Raji (cell line): ENCODE data around the gene TMEM164.

Source experiments
- POLR2A ChIP-seq: IDR thresholded peaks from 2 replicates; pipeline ENCODE4 v1.6.1; 2011; ENCODE audit warnings: low read depth, low read length, control low read depth; ENCODE audit not compliant: insufficient read depth

The TMEM164 gene

DNA sequence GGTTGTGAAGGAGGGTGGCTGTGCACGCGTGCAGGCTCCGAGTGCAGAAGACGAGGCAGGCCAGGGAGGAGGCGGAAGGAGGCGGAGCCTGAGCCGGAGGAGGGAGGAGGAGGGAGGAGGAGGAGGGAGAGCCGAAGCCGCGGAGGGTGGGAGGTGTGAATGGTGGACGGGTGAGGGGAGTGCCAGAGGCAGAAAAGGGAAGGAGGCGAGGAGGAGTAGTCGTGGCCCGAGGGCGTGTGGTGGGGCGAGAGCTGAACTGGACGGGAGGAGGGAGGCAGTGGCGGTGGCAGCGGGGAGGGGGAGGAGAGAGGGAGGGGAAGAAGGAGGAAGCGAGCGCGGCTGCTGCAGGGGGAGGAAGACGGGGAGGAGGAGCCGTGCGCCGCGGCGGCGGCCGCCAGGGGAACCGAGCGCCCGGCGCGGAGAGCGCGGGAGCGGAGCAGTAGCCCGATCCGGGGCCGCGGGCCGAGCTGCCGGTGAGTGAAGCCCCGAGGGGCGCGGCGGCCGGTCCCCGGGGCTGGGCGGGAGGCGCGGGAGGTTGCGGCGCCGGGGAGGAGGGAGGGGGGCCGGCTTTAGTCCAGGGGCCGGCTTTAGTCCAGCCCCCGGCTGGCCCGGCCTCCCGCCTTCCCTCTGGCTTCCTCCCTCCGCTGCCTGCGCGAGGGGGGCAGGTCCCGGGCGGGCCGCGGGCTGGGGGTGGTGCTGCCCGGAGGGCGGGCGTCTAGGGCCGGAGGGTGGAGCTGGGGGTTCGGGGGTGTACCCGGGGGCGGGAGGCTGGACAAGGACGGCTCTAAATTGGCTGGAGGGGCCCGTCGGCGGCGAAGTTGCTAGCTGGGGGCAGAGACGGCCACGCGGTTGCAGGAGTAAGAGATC is at the start of gene TMEM164:
TMEM164 (plus strand) TSS at position 815 of the 867 bp plus-strand sequence. CDS start 661 bp downstream, outside the sequence.
- peak; percentile 64 for TF ChIP-seq POLR2A

DNA sequence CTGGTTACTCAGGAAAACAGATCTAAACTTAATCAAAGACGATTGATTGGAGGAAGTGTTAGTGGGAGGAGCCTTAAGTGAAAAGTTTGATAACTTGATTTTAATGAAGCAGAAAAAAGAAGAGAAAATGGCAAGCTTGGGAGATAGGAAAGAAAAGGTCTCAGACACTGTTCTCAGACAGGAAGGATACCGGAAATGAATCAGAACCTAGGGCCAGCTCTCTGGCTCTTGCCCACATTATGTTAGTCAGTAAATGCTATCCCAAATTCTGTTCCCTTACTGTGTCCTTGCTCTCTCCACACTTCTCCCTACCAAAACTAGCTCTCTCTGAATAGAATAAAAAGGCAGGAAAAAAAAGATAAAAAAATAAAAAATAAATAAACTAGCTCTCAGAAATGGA is 48.6 kb upstream of the TMEM164 start:
- no peak for TF ChIP-seq POLR2A

GRCh38 chrX:109954955-109955354 is 48.0 kb upstream of the TMEM164 start:
- no peak for TF ChIP-seq POLR2A

GRCh38 chrX:109958266-109958665 is 44.6 kb upstream of the TMEM164 start:
- TF ChIP-seq POLR2A = no peak

DNA sequence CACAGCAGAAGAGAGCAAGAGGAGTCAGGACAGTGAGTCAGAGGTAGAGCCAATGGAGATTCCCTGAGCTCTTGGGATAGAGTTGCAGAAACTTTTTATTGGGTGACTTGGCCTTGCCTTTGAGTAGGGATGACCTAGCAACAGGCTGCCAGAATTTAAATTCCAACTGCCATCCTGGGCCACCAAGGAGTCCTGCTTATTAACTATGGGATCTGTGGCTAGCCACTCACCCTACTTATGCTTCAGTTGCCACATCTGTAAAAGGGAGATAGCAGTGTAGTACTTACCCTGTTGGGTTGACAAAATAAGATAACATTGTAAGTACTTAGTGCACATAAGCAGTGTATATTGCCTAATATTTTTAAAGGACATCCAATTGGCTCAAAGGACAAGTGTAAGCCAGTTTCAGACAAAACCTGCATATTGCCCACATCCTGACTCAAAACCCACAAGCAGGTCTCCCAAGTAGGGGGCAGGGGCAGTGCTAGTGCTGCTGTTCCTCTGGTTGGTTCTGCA is 43.5 kb upstream of the TMEM164 start:
- TF ChIP-seq POLR2A = no peak

GRCh38 chrX:109964390-109964789 is 38.5 kb upstream of the TMEM164 start:
- TF ChIP-seq POLR2A = no peak

- TF ChIP-seq POLR2A = no peak
These were observed 36.7 kb upstream of the TMEM164 start for GRCh38 chrX:109966246-109966645.

- TF ChIP-seq POLR2A = no peak
These were observed 35.8 kb upstream of the TMEM164 start for GRCh38 chrX:109967156-109967555.

- no peak for TF ChIP-seq POLR2A
These were observed 27.8 kb upstream of the TMEM164 start for GRCh38 chrX:109974906-109975655.

DNA sequence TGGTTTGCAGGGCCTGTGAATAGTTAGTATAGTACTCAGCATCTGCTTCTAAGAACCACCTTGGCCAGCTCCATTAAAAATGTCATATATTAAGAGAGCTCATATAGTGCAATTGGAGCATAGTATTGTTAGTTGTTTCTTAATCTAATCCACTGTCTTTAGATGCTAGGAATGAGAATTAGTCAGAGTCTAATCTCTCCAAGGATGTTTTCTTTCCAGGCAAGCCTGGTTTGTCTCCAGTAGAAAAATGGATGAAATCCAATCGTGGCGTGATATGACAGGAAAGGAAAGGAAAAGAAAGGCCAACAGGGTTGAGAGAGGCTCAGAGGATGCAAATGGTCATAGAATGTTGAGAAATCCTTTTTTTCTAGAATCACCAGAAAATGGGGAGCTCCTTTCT is 15.0 kb upstream of the TMEM164 start:
- TF ChIP-seq POLR2A = no peak

DNA sequence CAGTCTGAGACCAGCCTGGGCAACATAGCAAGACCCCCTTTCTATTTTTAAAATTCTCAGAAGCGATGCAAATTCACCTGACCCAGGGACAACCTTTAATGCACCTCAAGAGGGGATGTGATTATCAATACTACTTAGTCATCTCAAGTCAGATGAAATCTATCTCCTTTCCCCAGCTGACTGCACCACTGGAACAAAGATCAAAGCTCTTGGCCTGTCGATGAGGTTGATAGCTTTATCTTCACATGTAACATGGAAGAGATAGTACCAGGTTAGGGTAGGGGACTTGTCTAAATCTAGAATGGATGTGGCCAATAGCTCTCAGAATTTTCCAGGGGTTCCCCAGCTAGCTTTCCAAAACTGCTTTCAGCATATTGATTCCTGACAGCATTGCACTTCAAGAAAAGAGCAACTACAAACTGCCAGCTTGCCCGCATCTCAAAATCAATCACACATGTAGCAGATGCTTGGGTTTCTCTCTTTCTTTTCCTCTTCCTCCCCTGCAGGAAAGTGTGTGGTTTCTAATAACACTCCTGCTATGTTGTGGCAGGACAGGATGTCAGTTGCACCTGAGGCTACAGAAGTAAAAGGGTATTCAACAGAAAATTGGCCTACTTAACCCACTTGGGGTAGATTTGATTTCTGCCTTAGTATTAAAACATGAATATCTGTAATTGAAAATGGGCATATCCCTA is 12.2 kb upstream of the TMEM164 start:
- TF ChIP-seq POLR2A = no peak

GRCh38 chrX:109992203-109992602 is 10.7 kb upstream of the TMEM164 start:
- TF ChIP-seq POLR2A = no peak

DNA sequence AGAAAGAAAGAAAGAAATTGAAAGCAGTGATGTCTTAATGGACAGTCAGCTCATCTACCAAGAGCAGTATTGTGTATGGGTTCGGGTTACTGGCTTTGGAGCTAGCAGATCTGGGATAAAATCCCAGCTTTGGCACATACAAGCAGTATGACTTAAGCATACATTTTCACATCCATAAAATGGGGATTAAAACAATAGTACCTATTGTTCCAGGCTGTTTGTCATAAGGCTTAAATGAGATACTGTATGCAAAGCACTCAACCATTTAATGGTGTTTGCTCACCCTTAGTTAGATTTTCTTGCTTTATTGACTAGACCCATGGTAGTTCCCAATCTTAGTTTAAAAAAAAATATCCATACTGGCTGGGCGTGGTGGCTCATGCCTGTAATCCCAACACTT is 7.8 kb upstream of the TMEM164 start:
- TF ChIP-seq POLR2A = no peak

- no peak for TF ChIP-seq POLR2A
These were observed 5.0 kb upstream of the TMEM164 start for GRCh38 chrX:109997786-109998452.

- TF ChIP-seq POLR2A = no peak
These were observed 2.9 kb upstream of the TMEM164 start for GRCh38 chrX:110000000-110000399.
